Small intestine (tissue), 7 donors: ENCODE results near the gene HS6ST3. TPM values are rescaled to one million over a fixed set of nuclear protein-coding genes. Genes with fewer than 3 reads are reported as not detected.
A peak's percentile ranks its signal among the peaks of the same experiment; 100 is the strongest.

Experiments
- DNase-seq, 2 donors: peaks; one replicate each; pipeline versions ENCODE4 v3.0.0 to v3.0.0-alpha.2; 2013
- FAIRE-seq: peaks from 2 replicates; lab custom pipeline; 2012; peaks lifted over from hg19 to GRCh38; lab: Jason Lieb, UNC
- H3K27ac ChIP-seq, 3 donors: one replicate each; pipeline ENCODE4 v1.5.1; 2013; ENCODE audit warnings: low read length in 2 of 3, mild to moderate bottlenecking in 2 of 3, control low read depth in 1 of 3, inconsistent platforms in 1 of 3, low read depth in 1 of 3, moderate library complexity in 1 of 3
- H3K27me3 ChIP-seq, 3 donors: one replicate each; pipeline ENCODE4 v1.6.1; 2013; ENCODE audit warnings: low read length in 3 of 3, inconsistent platforms in 1 of 3; ENCODE audit not compliant: control insufficient read depth in 3 of 3, insufficient read depth in 3 of 3
- H3K36me3 ChIP-seq, 3 donors: one replicate each; pipeline ENCODE4 v1.6.1; 2013; ENCODE audit warnings: low read length in 3 of 3, inconsistent platforms in 1 of 3, low read depth in 1 of 3, mild to moderate bottlenecking in 1 of 3, moderate library complexity in 1 of 3; ENCODE audit not compliant: control insufficient read depth in 3 of 3, insufficient read depth in 2 of 3
- H3K4me1 ChIP-seq, 3 donors: one replicate each; pipeline ENCODE4 v1.6.1; 2013; ENCODE audit warnings: low read length in 2 of 3, inconsistent platforms in 1 of 3, low read depth in 1 of 3, mild to moderate bottlenecking in 1 of 3, moderate library complexity in 1 of 3; ENCODE audit not compliant: control insufficient read depth in 3 of 3, insufficient read depth in 2 of 3
- H3K4me3 ChIP-seq, 3 donors: one replicate each; pipeline ENCODE4 v1.5.1; 2013; ENCODE audit warnings: low read length in 3 of 3, control low read depth in 1 of 3, inconsistent platforms in 1 of 3, low read depth in 1 of 3, mild to moderate bottlenecking in 1 of 3, moderate library complexity in 1 of 3
- H3K9me3 ChIP-seq, 2 donors: one replicate each; pipeline ENCODE4 v1.6.1; 2013; ENCODE audit warnings: low read depth in 1 of 2, low read length in 1 of 2; ENCODE audit not compliant: control insufficient read depth in 2 of 2, insufficient read depth in 1 of 2
- WGBS, 3 donors: extraction: QIAGEN DNeasy Blood & Tissue Kit; methylation state at CpG; one replicate each; pipeline ENCODE4 v1.1.7; 2013; 5-methylcytosine and 5-hydroxymethylcytosine counted together
- polyA plus RNA-seq, 4 donors: library from polyadenylated mRNA; stranded (reverse) in 3 of 4; unstranded in 1 of 4; fragments of 200-250 nt in 3 of 4; fragments of 120-200 nt in 1 of 4; gene quantifications; one replicate each; pipeline versions ENCODE4 v1.2.1 to v1.2.3, GENCODE V29; 2013
- donor health status: healthy with polysubstance abuse.
- donor health status: control.
- donor health status: control.
- donor health status: Bipolar disorder and iron deficiency.
- donor health status: healthy.

The HS6ST3 gene
- polyA plus RNA-seq, 4 donors, result under 0.01 to 0.86 (median 0.54) TPM; not detected in 1

- no peak for DNase-seq
- no peak for FAIRE-seq
- Histone ChIP-seq H3K27ac (no peak overlapping the region), H3K9me3 (peaks cover 0 to 3% of the 10 kb centered on the region in 2 donors), H3K27me3 (peaks cover 0 to 2% (median 0%) of the 10 kb centered on the region in 3 donors), H3K4me1 (no peaks in the 10 kb centered on the region), H3K4me3 (no peak overlapping the region), H3K36me3 (no peaks in the 10 kb centered on the region)
- 68 to 84% (median 80%) methylated on average over 4 of the region's 4 CpGs for WGBS, 3 donors
Measured at GRCh38 chr13:96834626-96835025, 744.7 kb downstream of the HS6ST3 start.

GRCh38 chr13:96835546-96835945, 745.6 kb downstream of the HS6ST3 start:
- WGBS, 3 donors, result 68 to 88% (median 80%) methylated on average over 4 of the region's 4 CpGs
- no peak overlapping the region for H3K27ac ChIP-seq
- H3K9me3 ChIP-seq, result peaks cover 0 to 3% of the 10 kb centered on the region in 2 donors
- peaks cover 0 to 2% (median 0%) of the 10 kb centered on the region in 3 donors for H3K27me3 ChIP-seq
- DNase-seq (no peak), FAIRE-seq (no peak)
- H3K4me1 ChIP-seq, result no peaks in the 10 kb centered on the region
- no peaks in the 10 kb centered on the region for H3K36me3 ChIP-seq
- H3K4me3 ChIP-seq, result no peak overlapping the region

- H3K36me3 ChIP-seq, result no peaks in the 10 kb centered on the region
- no peaks in the 10 kb centered on the region for H3K4me1 ChIP-seq
- H3K27me3 ChIP-seq, result peaks cover 0 to 2% (median 0%) of the 10 kb centered on the region in 3 donors
- no peak for DNase-seq
- 81 to 95% (median 92%) methylated on average over 1 of the region's 1 CpG for WGBS, 3 donors
- FAIRE-seq, result no peak
- H3K27ac ChIP-seq, result no peak overlapping the region
- no peak overlapping the region for H3K4me3 ChIP-seq
- H3K9me3 ChIP-seq, result peaks cover 0 to 3% of the 10 kb centered on the region in 2 donors
Measured at GRCh38 chr13:96836733-96837132, 746.8 kb downstream of the HS6ST3 start.

GRCh38 chr13:96837809-96838208, 747.9 kb downstream of the HS6ST3 start:
- Histone ChIP-seq H3K27me3 (no peaks in the 10 kb centered on the region), H3K4me3 (no peak overlapping the region), H3K36me3 (no peaks in the 10 kb centered on the region), H3K27ac (no peak overlapping the region), H3K4me1 (no peaks in the 10 kb centered on the region), H3K9me3 (peaks cover 0 to 3% of the 10 kb centered on the region in 2 donors)
- 73 to 87% (median 76%) methylated on average over 1 of the region's 1 CpG for WGBS, 3 donors
- no peak for FAIRE-seq
- DNase-seq, result no peak

GRCh38 chr13:96844195-96844594, 754.3 kb downstream of the HS6ST3 start:
- Histone ChIP-seq H3K27me3 (no peaks in the 10 kb centered on the region), H3K4me1 (peaks cover 0 to 12% (median 0%) of the 10 kb centered on the region in 3 donors), H3K36me3 (no peaks in the 10 kb centered on the region), H3K4me3 (no peak overlapping the region), H3K27ac (no peak overlapping the region), H3K9me3 (no peaks in the 10 kb centered on the region)
- FAIRE-seq, result no peak
- DNase-seq, result no peak

- Histone ChIP-seq H3K27ac (no peak overlapping the region), H3K9me3 (no peaks in the 10 kb centered on the region), H3K4me1 (peaks cover 0 to 12% (median 0%) of the 10 kb centered on the region in 3 donors), H3K27me3 (no peaks in the 10 kb centered on the region), H3K4me3 (no peak overlapping the region), H3K36me3 (no peaks in the 10 kb centered on the region)
- DNase-seq (no peak), FAIRE-seq (no peak)
- WGBS, 3 donors, result 54 to 71% (median 63%) methylated on average over 1 of the region's 1 CpG
Measured at GRCh38 chr13:96844616-96845015, 754.7 kb downstream of the HS6ST3 start.

GRCh38 chr13:96848286-96848685, 758.4 kb downstream of the HS6ST3 start:
- FAIRE-seq (no peak), DNase-seq (peak; percentile 22 to 54)
- peak overlapping the region in 1 of 3 donors; percentile 35 for H3K27ac ChIP-seq
- H3K9me3 ChIP-seq, result peaks cover 0 to 4% of the 10 kb centered on the region in 2 donors
- H3K4me1 ChIP-seq, result peaks cover 0 to 12% (median 0%) of the 10 kb centered on the region in 3 donors
- 24 to 54% (median 38%) methylated on average over 6 of the region's 6 CpGs for WGBS, 3 donors
- no peak overlapping the region for H3K4me3 ChIP-seq
- H3K36me3 ChIP-seq, result no peaks in the 10 kb centered on the region
- H3K27me3 ChIP-seq, result no peaks in the 10 kb centered on the region

GRCh38 chr13:96849091-96849490, 759.2 kb downstream of the HS6ST3 start:
- 79 to 84% (median 82%) methylated on average over 5 of the region's 5 CpGs for WGBS, 3 donors
- FAIRE-seq (no peak), DNase-seq (no peak)
- Histone ChIP-seq H3K9me3 (peaks cover 0 to 9% of the 10 kb centered on the region in 2 donors), H3K4me1 (peaks cover 0 to 12% (median 0%) of the 10 kb centered on the region in 3 donors), H3K27ac (no peak overlapping the region), H3K27me3 (no peaks in the 10 kb centered on the region), H3K4me3 (no peak overlapping the region), H3K36me3 (no peaks in the 10 kb centered on the region)

GRCh38 chr13:96850538-96851145, 760.7 kb downstream of the HS6ST3 start:
- peaks cover 0 to 9% of the 10 kb centered on the region in 2 donors for H3K9me3 ChIP-seq
- WGBS, 3 donors, result 89 to 91% (median 91%) methylated on average over 10 of the region's 10 CpGs
- H3K36me3 ChIP-seq, result no peaks in the 10 kb centered on the region
- no peaks in the 10 kb centered on the region for H3K27me3 ChIP-seq
- H3K4me3 ChIP-seq, result no peak overlapping the region
- no peak for DNase-seq
- no peak overlapping the region for H3K27ac ChIP-seq
- no peak for FAIRE-seq
- peaks cover 0 to 12% (median 0%) of the 10 kb centered on the region in 3 donors for H3K4me1 ChIP-seq
